ENCODE results near the gene BTNL9. TPM values are rescaled to one million over a fixed set of nuclear protein-coding genes. Genes with fewer than 3 reads are reported as not detected.

Gene BTNL9
- polyA plus RNA-seq, 3 donors = not detected

GRCh38 chr5:181058786-181059296 is 18.8 kb downstream of the BTNL9 start:
- Histone ChIP-seq H3K27ac (ENCODE audit: low read depth in 1 of 2, low read length in 2 of 2) (no peak overlapping the region), H3K4me3 (replicated peaks in 1 of 3; ENCODE audit: low read depth in 2 of 3, low read length in 3 of 3) (no peak overlapping the region), H3K27me3 (ENCODE audit: control insufficient read depth in 2 of 2, insufficient read depth in 2 of 2, low read length in 2 of 2) (peaks cover 69 to 88% of the 10 kb centered on the region in 2 donors), H3K9me3 (replicated peaks in 1 of 2; ENCODE audit: control insufficient read depth in 1 of 2, insufficient read depth in 1 of 2, low read length in 2 of 2) (peaks cover 5 to 35% of the 10 kb centered on the region in 2 donors), H2AFZ (ENCODE audit: insufficient read depth, low read depth, low read length, poor library complexity, severe bottlenecking) (no peak overlapping the region), H3K36me3 (replicated peaks in 1 of 2; ENCODE audit: control insufficient read depth in 1 of 2, insufficient read depth in 2 of 2, low read length in 2 of 2) (no peaks in the 10 kb centered on the region), H3K9ac (ENCODE audit: insufficient read depth, low read length, poor library complexity, severe bottlenecking) (no peak overlapping the region), H4K20me1 (ENCODE audit: insufficient read depth, low read length) (no peaks in the 10 kb centered on the region), H3K79me2 (ENCODE audit: insufficient read depth, low read length) (no peaks in the 10 kb centered on the region), H3K4me1 (ENCODE audit: control insufficient read depth in 1 of 2, insufficient read depth in 2 of 2, low read length in 2 of 2) (no peaks in the 10 kb centered on the region), H3K4me2 (replicated peaks; ENCODE audit: extremely low read depth, low read length, poor library complexity, severe bottlenecking) (no peak overlapping the region)
- H3K4me3 Mint-ChIP-seq = peak overlapping the region in 1 of 2 donors; percentile 71
- H3K27me3 Mint-ChIP-seq (ENCODE audit: low read depth in 3 of 3) = peaks cover 71 to 92% (median 75%) of the 10 kb centered on the region in 3 donors
- H3K9me3 Mint-ChIP-seq = peaks cover 2 to 30% (median 14%) of the 10 kb centered on the region in 7 donors
- intact Hi-C loops (cut with micrococcal nuclease) = no loop called here
- no peak for TF ChIP-seq CTCF (IDR thresholded peaks at IDR 0.05)
- WGBS (ENCODE audit: insufficient coverage) = 6% methylated on average over 16 of the region's 22 CpGs
- no peak for DNase-seq
- H3K4me1 Mint-ChIP-seq = no peaks in the 10 kb centered on the region
- no peak overlapping the region for H3K27ac Mint-ChIP-seq
- no peaks in the 10 kb centered on the region for H3K36me3 Mint-ChIP-seq

GRCh38 chr5:181059297-181060230 is 19.5 kb downstream of the BTNL9 start:
- peaks cover 62 to 81% of the 10 kb centered on the region in 2 donors for H3K27me3 ChIP-seq (ENCODE audit: control insufficient read depth in 2 of 2, insufficient read depth in 2 of 2, low read length in 2 of 2)
- H3K4me1 Mint-ChIP-seq = no peaks in the 10 kb centered on the region
- no peaks in the 10 kb centered on the region for H3K36me3 Mint-ChIP-seq
- H3K27ac ChIP-seq (ENCODE audit: low read depth in 1 of 2, low read length in 2 of 2) = no peak overlapping the region
- intact Hi-C loops (cut with micrococcal nuclease) = no loop called here
- no peak overlapping the region for H3K4me3 ChIP-seq (replicated peaks in 1 of 3; ENCODE audit: low read depth in 2 of 3, low read length in 3 of 3)
- no peaks in the 10 kb centered on the region for H3K4me1 ChIP-seq (ENCODE audit: control insufficient read depth in 1 of 2, insufficient read depth in 2 of 2, low read length in 2 of 2)
- no peak overlapping the region for H3K9ac ChIP-seq (ENCODE audit: insufficient read depth, low read length, poor library complexity, severe bottlenecking)
- peaks cover 68 to 86% (median 70%) of the 10 kb centered on the region in 3 donors for H3K27me3 Mint-ChIP-seq (ENCODE audit: low read depth in 3 of 3)
- H3K9me3 ChIP-seq (replicated peaks in 1 of 2; ENCODE audit: control insufficient read depth in 1 of 2, insufficient read depth in 1 of 2, low read length in 2 of 2) = peaks cover 5 to 30% of the 10 kb centered on the region in 2 donors
- DNase-seq = no peak
- no peaks in the 10 kb centered on the region for H3K36me3 ChIP-seq (replicated peaks in 1 of 2; ENCODE audit: control insufficient read depth in 1 of 2, insufficient read depth in 2 of 2, low read length in 2 of 2)
- WGBS (ENCODE audit: insufficient coverage) = 6% methylated on average over 86 of the region's 86 CpGs
- no peak overlapping the region for H3K4me2 ChIP-seq (replicated peaks; ENCODE audit: extremely low read depth, low read length, poor library complexity, severe bottlenecking)
- no peak overlapping the region for H3K27ac Mint-ChIP-seq
- H3K9me3 Mint-ChIP-seq = peaks cover 2 to 36% (median 16%) of the 10 kb centered on the region in 7 donors
- H4K20me1 ChIP-seq (ENCODE audit: insufficient read depth, low read length) = no peaks in the 10 kb centered on the region
- TF ChIP-seq CTCF (IDR thresholded peaks at IDR 0.05) = no peak
- H2AFZ ChIP-seq (ENCODE audit: insufficient read depth, low read depth, low read length, poor library complexity, severe bottlenecking) = no peak overlapping the region
- no peaks in the 10 kb centered on the region for H3K79me2 ChIP-seq (ENCODE audit: insufficient read depth, low read length)
- peak overlapping the region in 1 of 2 donors; percentile 74 for H3K4me3 Mint-ChIP-seq

Measured in CD14-positive monocyte (primary cell).